K562 (cell line): ENCODE data around the gene IMP4. TPM values are rescaled to one million over a fixed set of nuclear protein-coding genes. Genes with fewer than 3 reads are reported as not detected.

Experiments
- ARID1B ChIP-seq: fragments of 450-650 bp; IDR thresholded peaks from 2 replicates; pipeline ENCODE4 v1.6.1; 2016; ENCODE audit warnings: antibody characterized with exemption, mild to moderate bottlenecking, inconsistent platforms
- BCOR ChIP-seq: fragments of 450-650 bp; IDR thresholded peaks from 2 replicates; pipeline ENCODE4 v1.6.1; 2016
- CBFB ChIP-seq: sonication (generic); formaldehyde crosslinking; IDR thresholded peaks from 2 replicates; pipeline ENCODE4 v1.4.0; 2020; ENCODE audit warnings: mild to moderate bottlenecking, missing genetic modification reagents
- CBX2 ChIP-seq: fragments of 200-600 bp; sonication (generic); IDR thresholded peaks from one replicate; pipeline ENCODE4 v1.6.1; 2012; ENCODE audit warnings: mild to moderate bottlenecking, low read length, inconsistent platforms; ENCODE audit not compliant: insufficient read depth, poor library complexity, severe bottlenecking
- CXXC5 ChIP-seq: fragments of 250-450 bp; sonication (Bioruptor Pico); IDR thresholded peaks from 2 replicates; pipeline ENCODE4 v1.8.0; 2022; ENCODE audit warnings: inconsistent platforms, mild to moderate bottlenecking, moderate library complexity
- KDM4B ChIP-seq, 2 experiments: fragments of 450-650 bp in 1 of 2; sonication (generic) in 1 of 2; IDR thresholded peaks; 2 replicates each; pipeline ENCODE4 v1.6.1; 2016 to 2017; ENCODE audit warnings: borderline replicate concordance in 2 of 2, antibody characterized with exemption in 1 of 2, low read depth in 1 of 2, mild to moderate bottlenecking in 1 of 2
- MCM5 ChIP-seq: fragments of 450-650 bp; IDR thresholded peaks from 2 replicates; pipeline ENCODE4 v1.6.1; 2016; ENCODE audit warnings: low read depth
- MTA2 ChIP-seq: fragments of 450-650 bp; IDR thresholded peaks from 2 replicates; pipeline ENCODE4 v1.6.1; 2016; ENCODE audit warnings: low read depth
- PYGO2 ChIP-seq: fragments of 450-650 bp; IDR thresholded peaks from 2 replicates; pipeline ENCODE4 v1.6.1; 2016; ENCODE audit warnings: mild to moderate bottlenecking, missing genetic modification characterization, moderate library complexity, missing compliant biosample characterization
- RBM34 ChIP-seq: fragments of 200-400 bp; formaldehyde crosslinking; IDR thresholded peaks from 2 replicates; pipeline ENCODE4 v1.6.1; 2018; ENCODE audit warnings: low read length, borderline replicate concordance; ENCODE audit not compliant: insufficient read depth
- RCOR1 ChIP-seq, 2 experiments: IDR thresholded peaks; 2 replicates each; pipeline ENCODE4 v1.6.1; 2012; ENCODE audit warnings: low read depth in 2 of 2, low read length in 2 of 2, borderline replicate concordance in 1 of 2, improper control_type of control experiment in 1 of 2
- SAFB ChIP-seq: fragments of 200-400 bp; formaldehyde crosslinking; IDR thresholded peaks from 2 replicates; pipeline ENCODE4 v1.6.1; 2017; ENCODE audit warnings: low read depth, low read length, borderline replicate concordance
- TARDBP ChIP-seq: fragments of 450-650 bp; IDR thresholded peaks from 2 replicates; pipeline ENCODE4 v1.6.1; 2016
- TCFL5 ChIP-seq: fragments of 250-450 bp; sonication (Bioruptor Pico); conservative IDR thresholded peaks from 2 replicates; pipeline ENCODE4 v1.6.1; 2021; ENCODE audit warnings: mild to moderate bottlenecking, moderate library complexity, matching md5 sums
- U2AF1 ChIP-seq: fragments of 200-400 bp; formaldehyde crosslinking; optimal IDR thresholded peaks from 2 replicates; pipeline ENCODE3; 2017; ENCODE audit warnings: mild to moderate bottlenecking, low read depth, low read length, moderate library complexity
- U2AF2 ChIP-seq: fragments of 200-400 bp; formaldehyde crosslinking; optimal IDR thresholded peaks from 2 replicates; pipeline ENCODE3; 2017; ENCODE audit warnings: low read depth, mild to moderate bottlenecking, low read length
- ZNF133 ChIP-seq: fragments of 250-450 bp; sonication (Bioruptor Pico); IDR thresholded peaks from 2 replicates; pipeline ENCODE4 v1.4.0; 2020; ENCODE audit warnings: mild to moderate bottlenecking
- ZNF143 ChIP-seq: sonication (generic); formaldehyde crosslinking; IDR thresholded peaks from 2 replicates; pipeline ENCODE4 v1.9.0; 2022; ENCODE audit warnings: mild to moderate bottlenecking, missing genetic modification reagents
- ZNF174 ChIP-seq: fragments of 250-450 bp; sonication (Bioruptor Pico); IDR thresholded peaks from 2 replicates; pipeline ENCODE4 v1.4.0; 2020; ENCODE audit warnings: mild to moderate bottlenecking
- ZNF197 ChIP-seq: fragments of 200-800 bp; sonication (Bioruptor generic); IDR thresholded peaks from 2 replicates; pipeline ENCODE4 v1.6.1; 2016; ENCODE audit warnings: low read depth, missing genetic modification characterization, missing compliant biosample characterization
- ZNF23 ChIP-seq: fragments of 250-450 bp; sonication (Bioruptor Pico); IDR thresholded peaks from 2 replicates; pipeline ENCODE4 v1.4.0; 2020; ENCODE audit warnings: mild to moderate bottlenecking
- ZNF398 ChIP-seq: fragments of 250-450 bp; sonication (Bioruptor Pico); IDR thresholded peaks from 2 replicates; pipeline ENCODE4 v1.8.0; 2021; ENCODE audit warnings: moderate library complexity, mild to moderate bottlenecking, inconsistent platforms
- ZNF41 ChIP-seq: fragments of 250-450 bp; sonication (Bioruptor Pico); conservative IDR thresholded peaks from 2 replicates; pipeline ENCODE4 v1.4.0; 2020; ENCODE audit warnings: mild to moderate bottlenecking
- polyA plus RNA-seq, 8 experiments: library from polyadenylated mRNA; depleted of rRNA in 4 of 8; stranded (reverse) in 5 of 8; unstranded in 3 of 8; fragments of >200 nt; fragmentation: Nextera tagmentation in 2 of 8; fragmentation: Illumina TruSeq in 1 of 8; extraction: Ambion mirVana in 2 of 8; extraction: Trizol in 1 of 8; gene quantifications; 2 replicates each; pipeline versions ENCODE4 v1.2.1 to v1.2.3, GENCODE V29; 2011 to 2014; ENCODE audit warnings: inconsistent platforms in 1 of 8, missing spikeins in 1 of 8
- total RNA-seq, 7 experiments: library from RNA; depleted of rRNA in 6 of 7; stranded (reverse); fragments of >200 nt in 6 of 7; fragmentation: Illumina TruSeq in 2 of 7; extraction: Trizol in 2 of 7; gene quantifications; 2 replicates each; pipeline versions ENCODE4 v1.2.1 to v1.2.3, GENCODE V29; 2011 to 2021; ENCODE audit warnings: low replicate concordance in 1 of 7
- TF ChIP-seq, protein P1 (sequence below): fragments of 450-650 bp; IDR thresholded peaks from 2 replicates; pipeline ENCODE4 v1.6.1; 2014; ENCODE audit warnings: low read depth, mild to moderate bottlenecking, moderate library complexity, borderline replicate concordance
- TF ChIP-seq, protein P2 (sequence below): fragments of 200-800 bp; sonication (Bioruptor generic); IDR thresholded peaks from 2 replicates; pipeline ENCODE4 v1.6.1; 2017; ENCODE audit warnings: missing genetic modification characterization, missing compliant biosample characterization

The IMP4 gene
- total and polyA plus RNA-seq, 9 of the 15 experiments (the other 6 are each of a cell fraction or from before 2014, with no cell fraction given), result 35.4 to 209 (median 100.0) TPM

GRCh38 chr2:130342533-130343275, at the start of gene IMP4 (continued):
- peak; percentile 45; the same call in 1 of the 2 replicates for TF ChIP-seq ZNF41 (CRISPR knock-in tag)
- TF ChIP-seq CBX2, result no peak
- TF ChIP-seq ZNF197 (CRISPR knock-in tag), result peak; percentile 74
- no peak for TF ChIP-seq RBM34
- TF ChIP-seq RCOR1 (IDR thresholded peaks at IDR 0.05; ENCODE audit: borderline replicate concordance in 1 of 2, low read depth in 2 of 2, low read length in 2 of 2), result no peak
- no peak for TF ChIP-seq PYGO2 (tag)
- no peak for TF ChIP-seq ZNF398 (CRISPR knock-in tag)
- TF ChIP-seq U2AF2, result no peak
- TF ChIP-seq U2AF1, result peak; percentile 48
- peak in 1 of 2 experiments; percentile 30; a peak in 1 of 4 replicates for TF ChIP-seq KDM4B (IDR thresholded peaks at IDR 0.05; ENCODE audit: borderline replicate concordance in 2 of 2, low read depth in 1 of 2)
- TF ChIP-seq, protein P1, sequence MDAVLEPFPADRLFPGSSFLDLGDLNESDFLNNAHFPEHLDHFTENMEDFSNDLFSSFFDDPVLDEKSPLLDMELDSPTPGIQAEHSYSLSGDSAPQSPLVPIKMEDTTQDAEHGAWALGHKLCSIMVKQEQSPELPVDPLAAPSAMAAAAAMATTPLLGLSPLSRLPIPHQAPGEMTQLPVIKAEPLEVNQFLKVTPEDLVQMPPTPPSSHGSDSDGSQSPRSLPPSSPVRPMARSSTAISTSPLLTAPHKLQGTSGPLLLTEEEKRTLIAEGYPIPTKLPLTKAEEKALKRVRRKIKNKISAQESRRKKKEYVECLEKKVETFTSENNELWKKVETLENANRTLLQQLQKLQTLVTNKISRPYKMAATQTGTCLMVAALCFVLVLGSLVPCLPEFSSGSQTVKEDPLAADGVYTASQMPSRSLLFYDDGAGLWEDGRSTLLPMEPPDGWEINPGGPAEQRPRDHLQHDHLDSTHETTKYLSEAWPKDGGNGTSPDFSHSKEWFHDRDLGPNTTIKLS, result peak; percentile 86
- TF ChIP-seq SAFB, result peak; percentile 70; the same call in 1 of the 2 replicates
- TF ChIP-seq CBFB, result 0 out of 2 replicates have a peak, but pooled peaks have one; percentile 45
- TF ChIP-seq, protein P2, sequence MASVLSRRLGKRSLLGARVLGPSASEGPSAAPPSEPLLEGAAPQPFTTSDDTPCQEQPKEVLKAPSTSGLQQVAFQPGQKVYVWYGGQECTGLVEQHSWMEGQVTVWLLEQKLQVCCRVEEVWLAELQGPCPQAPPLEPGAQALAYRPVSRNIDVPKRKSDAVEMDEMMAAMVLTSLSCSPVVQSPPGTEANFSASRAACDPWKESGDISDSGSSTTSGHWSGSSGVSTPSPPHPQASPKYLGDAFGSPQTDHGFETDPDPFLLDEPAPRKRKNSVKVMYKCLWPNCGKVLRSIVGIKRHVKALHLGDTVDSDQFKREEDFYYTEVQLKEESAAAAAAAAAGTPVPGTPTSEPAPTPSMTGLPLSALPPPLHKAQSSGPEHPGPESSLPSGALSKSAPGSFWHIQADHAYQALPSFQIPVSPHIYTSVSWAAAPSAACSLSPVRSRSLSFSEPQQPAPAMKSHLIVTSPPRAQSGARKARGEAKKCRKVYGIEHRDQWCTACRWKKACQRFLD, result 0 out of 2 replicates have a peak, but pooled peaks have one; percentile 71
- TF ChIP-seq MCM5, result no peak
- 0 out of 2 replicates have a peak, but pooled peaks have one; percentile 10 for TF ChIP-seq ARID1B
- TF ChIP-seq BCOR, result no peak; the same call in 1 of the 2 replicates
- TF ChIP-seq ZNF174 (CRISPR knock-in tag), result no peak
- TF ChIP-seq ZNF143 (CRISPR knock-in tag), result no peak
- peak; percentile 87; the same call in 1 of the 2 replicates for TF ChIP-seq TARDBP
- TF ChIP-seq MTA2, result no peak
- no peak for TF ChIP-seq TCFL5 (CRISPR knock-in tag)
- peak; percentile 74; the same call in 1 of the 2 replicates for TF ChIP-seq CXXC5 (CRISPR knock-in tag)
- TF ChIP-seq ZNF133 (CRISPR knock-in tag), result no peak
- TF ChIP-seq ZNF23, result no peak
